ENCODE data around the gene NTNG1.

Gene NTNG1

DNA sequence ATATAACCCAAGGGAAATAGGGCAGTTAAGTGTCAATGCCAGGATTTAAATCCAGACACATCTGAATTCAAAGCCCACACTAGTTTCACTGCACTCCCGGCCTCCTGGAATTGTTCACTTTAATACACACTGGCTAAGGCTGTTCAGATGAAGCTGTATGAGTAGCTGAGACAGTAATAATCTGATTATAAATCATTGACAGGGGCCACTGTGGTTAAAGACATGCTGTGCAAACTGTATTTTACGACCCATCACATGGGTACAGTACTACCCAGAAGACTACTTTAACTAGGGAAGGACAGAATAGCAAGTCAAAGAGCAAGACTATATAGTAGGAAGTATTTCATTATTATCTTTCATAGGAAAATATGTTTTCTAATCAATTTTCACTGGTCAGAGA is 16.1 kb upstream of the NTNG1 start:
- H4K91ac ChIP-seq (ENCODE audit: low read length), result no peak overlapping the region
- H3K27ac ChIP-seq (ENCODE audit: low read length, poor library complexity, severe bottlenecking), result no peak overlapping the region
- H2BK120ac ChIP-seq (ENCODE audit: low read depth, low read length), result no peak overlapping the region
- no peak overlapping the region for H3K23ac ChIP-seq (ENCODE audit: low read length in 2 of 2)
- H2BK12ac ChIP-seq (ENCODE audit: low read length in 2 of 2), result no peak overlapping the region
- H3K18ac ChIP-seq (ENCODE audit: low read depth in 1 of 2, low read length in 2 of 2), result no peak overlapping the region
- H3K4ac ChIP-seq (ENCODE audit: low read depth in 1 of 2, low read length in 2 of 2), result no peak overlapping the region
- no peak overlapping the region for H2BK15ac ChIP-seq (ENCODE audit: low read depth, poor library complexity, severe bottlenecking)
- no peak overlapping the region for H3K9ac ChIP-seq (ENCODE audit: low read length)
- H2AK5ac ChIP-seq (ENCODE audit: low read length, severe bottlenecking), result no peak overlapping the region
- DNase-seq, result no peak
- H3K9me3 ChIP-seq (ENCODE audit: control insufficient read depth, low read length), result no peaks in the 10 kb centered on the region
- peaks cover 0 to 6% of the 10 kb centered on the region in 2 experiments for H3K27me3 ChIP-seq (ENCODE audit: control insufficient read depth in 1 of 2, insufficient read depth in 1 of 2, low read length in 2 of 2)
- WGBS, result no CpG with 5 or more reads among the region's 2 CpGs
- no peak overlapping the region for H2AFZ ChIP-seq (ENCODE audit: low read depth, low read length)
- H4K8ac ChIP-seq (ENCODE audit: low read length), result no peak overlapping the region
- no peaks in the 10 kb centered on the region for H3K36me3 ChIP-seq (ENCODE audit: control insufficient read depth in 1 of 2, insufficient read depth in 2 of 2, low read depth in 1 of 2, low read length in 2 of 2)
- no peak overlapping the region for H3K4me2 ChIP-seq (ENCODE audit: low read length, poor library complexity, severe bottlenecking)
- H3K79me1 ChIP-seq (replicated peaks; ENCODE audit: low read length, poor library complexity, severe bottlenecking), result no peaks in the 10 kb centered on the region
- H2BK5ac ChIP-seq (ENCODE audit: low read depth, low read length, poor library complexity, severe bottlenecking), result no peak overlapping the region
- no peak overlapping the region for H3K14ac ChIP-seq (ENCODE audit: low read length in 2 of 2)
- no peaks in the 10 kb centered on the region for H3K4me1 ChIP-seq (ENCODE audit: control insufficient read depth, insufficient read depth, low read depth, low read length)
- H3K4me3 ChIP-seq (ENCODE audit: insufficient read depth in 1 of 2, low read depth in 1 of 2, low read length in 2 of 2), result no peak overlapping the region

- DNase-seq, result no peak
- no peaks in the 10 kb centered on the region for H3K4me1 ChIP-seq (ENCODE audit: control insufficient read depth, insufficient read depth, low read depth, low read length)
- H3K27me3 ChIP-seq (ENCODE audit: control insufficient read depth in 1 of 2, insufficient read depth in 1 of 2, low read length in 2 of 2), result no peaks in the 10 kb centered on the region
- H3K9me3 ChIP-seq (ENCODE audit: control insufficient read depth, low read length), result no peaks in the 10 kb centered on the region
- no peak overlapping the region for H2BK5ac ChIP-seq (ENCODE audit: low read depth, low read length, poor library complexity, severe bottlenecking)
- no CpG with 5 or more reads among the region's 1 CpG for WGBS
- H3K4me2 ChIP-seq (ENCODE audit: low read length, poor library complexity, severe bottlenecking), result no peak overlapping the region
- no peaks in the 10 kb centered on the region for H3K79me1 ChIP-seq (replicated peaks; ENCODE audit: low read length, poor library complexity, severe bottlenecking)
- H4K8ac ChIP-seq (ENCODE audit: low read length), result no peak overlapping the region
- H3K27ac ChIP-seq (ENCODE audit: low read length, poor library complexity, severe bottlenecking), result no peak overlapping the region
- H3K18ac ChIP-seq (ENCODE audit: low read depth in 1 of 2, low read length in 2 of 2), result no peak overlapping the region
- H3K14ac ChIP-seq (ENCODE audit: low read length in 2 of 2), result no peak overlapping the region
- no peak overlapping the region for H4K91ac ChIP-seq (ENCODE audit: low read length)
- H2AFZ ChIP-seq (ENCODE audit: low read depth, low read length), result no peak overlapping the region
- no peaks in the 10 kb centered on the region for H3K36me3 ChIP-seq (ENCODE audit: control insufficient read depth in 1 of 2, insufficient read depth in 2 of 2, low read depth in 1 of 2, low read length in 2 of 2)
- no peak overlapping the region for H3K23ac ChIP-seq (ENCODE audit: low read length in 2 of 2)
- no peak overlapping the region for H3K4ac ChIP-seq (ENCODE audit: low read depth in 1 of 2, low read length in 2 of 2)
- no peak overlapping the region for H2BK12ac ChIP-seq (ENCODE audit: low read length in 2 of 2)
- no peak overlapping the region for H3K4me3 ChIP-seq (ENCODE audit: insufficient read depth in 1 of 2, low read depth in 1 of 2, low read length in 2 of 2)
- no peak overlapping the region for H2AK5ac ChIP-seq (ENCODE audit: low read length, severe bottlenecking)
- H2BK120ac ChIP-seq (ENCODE audit: low read depth, low read length), result no peak overlapping the region
- H3K9ac ChIP-seq (ENCODE audit: low read length), result no peak overlapping the region
- no peak overlapping the region for H2BK15ac ChIP-seq (ENCODE audit: low read depth, poor library complexity, severe bottlenecking)
Observed at GRCh38 chr1:107132195-107132594, 8.6 kb upstream of the NTNG1 start.

- Histone ChIP-seq H3K4me1 (ENCODE audit: control insufficient read depth, insufficient read depth, low read depth, low read length) (no peaks in the 10 kb centered on the region), H3K9me3 (ENCODE audit: control insufficient read depth, low read length) (no peaks in the 10 kb centered on the region), H4K8ac (ENCODE audit: low read length) (no peak overlapping the region), H3K4me3 (ENCODE audit: insufficient read depth in 1 of 2, low read depth in 1 of 2, low read length in 2 of 2) (no peak overlapping the region), H2BK5ac (ENCODE audit: low read depth, low read length, poor library complexity, severe bottlenecking) (no peak overlapping the region), H3K27ac (ENCODE audit: low read length, poor library complexity, severe bottlenecking) (no peak overlapping the region), H2AFZ (ENCODE audit: low read depth, low read length) (no peak overlapping the region), H3K14ac (ENCODE audit: low read length in 2 of 2) (no peak overlapping the region), H3K4ac (ENCODE audit: low read depth in 1 of 2, low read length in 2 of 2) (no peak overlapping the region), H3K27me3 (ENCODE audit: control insufficient read depth in 1 of 2, insufficient read depth in 1 of 2, low read length in 2 of 2) (no peaks in the 10 kb centered on the region), H3K9ac (ENCODE audit: low read length) (no peak overlapping the region), H3K18ac (ENCODE audit: low read depth in 1 of 2, low read length in 2 of 2) (no peak overlapping the region), H3K79me1 (replicated peaks; ENCODE audit: low read length, poor library complexity, severe bottlenecking) (no peaks in the 10 kb centered on the region), H2AK5ac (ENCODE audit: low read length, severe bottlenecking) (no peak overlapping the region), H3K23ac (ENCODE audit: low read length in 2 of 2) (no peak overlapping the region), H3K4me2 (ENCODE audit: low read length, poor library complexity, severe bottlenecking) (no peak overlapping the region), H3K36me3 (ENCODE audit: control insufficient read depth in 1 of 2, insufficient read depth in 2 of 2, low read depth in 1 of 2, low read length in 2 of 2) (no peaks in the 10 kb centered on the region), H2BK15ac (ENCODE audit: low read depth, poor library complexity, severe bottlenecking) (no peak overlapping the region), H4K91ac (ENCODE audit: low read length) (no peak overlapping the region), H2BK120ac (ENCODE audit: low read depth, low read length) (no peak overlapping the region), H2BK12ac (ENCODE audit: low read length in 2 of 2) (no peak overlapping the region)
- WGBS, result no CpG with 5 or more reads among the region's 1 CpG
- DNase-seq, result no peak
Observed at GRCh38 chr1:107132780-107133179, 8.1 kb upstream of the NTNG1 start.

DNA sequence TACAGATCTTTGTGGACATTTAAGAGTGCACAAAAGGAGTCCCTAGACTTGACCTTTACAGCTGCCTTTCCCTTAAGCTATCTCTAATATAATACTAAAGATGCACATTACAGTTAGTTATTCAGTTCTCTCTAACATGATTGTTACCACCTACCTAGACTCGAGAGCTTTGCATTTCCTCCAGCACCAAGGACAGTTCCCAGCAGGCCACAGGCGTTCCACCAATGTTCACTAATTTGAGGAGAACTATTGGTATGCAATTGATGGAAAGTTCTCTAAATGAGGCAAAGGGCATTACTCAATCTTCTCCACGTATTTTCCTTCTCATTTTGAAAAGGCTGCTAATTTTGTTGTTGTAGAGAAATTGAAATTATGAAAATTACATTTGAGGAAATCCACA is 5.4 kb upstream of the NTNG1 start:
- no peak overlapping the region for H3K27ac ChIP-seq (ENCODE audit: low read length, poor library complexity, severe bottlenecking)
- H3K9me3 ChIP-seq (ENCODE audit: control insufficient read depth, low read length), result no peaks in the 10 kb centered on the region
- H3K4ac ChIP-seq (ENCODE audit: low read depth in 1 of 2, low read length in 2 of 2), result no peak overlapping the region
- H3K9ac ChIP-seq (ENCODE audit: low read length), result no peak overlapping the region
- no peaks in the 10 kb centered on the region for H3K27me3 ChIP-seq (ENCODE audit: control insufficient read depth in 1 of 2, insufficient read depth in 1 of 2, low read length in 2 of 2)
- H3K18ac ChIP-seq (ENCODE audit: low read depth in 1 of 2, low read length in 2 of 2), result no peak overlapping the region
- no peak overlapping the region for H2BK5ac ChIP-seq (ENCODE audit: low read depth, low read length, poor library complexity, severe bottlenecking)
- WGBS, result 14% methylated on average over 1 of the region's 3 CpGs
- peak; percentile 26 for DNase-seq
- no peak overlapping the region for H4K8ac ChIP-seq (ENCODE audit: low read length)
- no peak overlapping the region for H3K23ac ChIP-seq (ENCODE audit: low read length in 2 of 2)
- H2BK120ac ChIP-seq (ENCODE audit: low read depth, low read length), result no peak overlapping the region
- H2AK5ac ChIP-seq (ENCODE audit: low read length, severe bottlenecking), result no peak overlapping the region
- no peak overlapping the region for H3K4me2 ChIP-seq (ENCODE audit: low read length, poor library complexity, severe bottlenecking)
- H4K91ac ChIP-seq (ENCODE audit: low read length), result no peak overlapping the region
- no peak overlapping the region for H3K4me3 ChIP-seq (ENCODE audit: insufficient read depth in 1 of 2, low read depth in 1 of 2, low read length in 2 of 2)
- H2BK12ac ChIP-seq (ENCODE audit: low read length in 2 of 2), result no peak overlapping the region
- peaks cover 4% of the 10 kb centered on the region for H3K4me1 ChIP-seq (ENCODE audit: control insufficient read depth, insufficient read depth, low read depth, low read length)
- H2BK15ac ChIP-seq (ENCODE audit: low read depth, poor library complexity, severe bottlenecking), result no peak overlapping the region
- no peaks in the 10 kb centered on the region for H3K36me3 ChIP-seq (ENCODE audit: control insufficient read depth in 1 of 2, insufficient read depth in 2 of 2, low read depth in 1 of 2, low read length in 2 of 2)
- H3K14ac ChIP-seq (ENCODE audit: low read length in 2 of 2), result no peak overlapping the region
- H2AFZ ChIP-seq (ENCODE audit: low read depth, low read length), result no peak overlapping the region
- no peaks in the 10 kb centered on the region for H3K79me1 ChIP-seq (replicated peaks; ENCODE audit: low read length, poor library complexity, severe bottlenecking)
